Smooth muscle cell (in vitro differentiated cells): ENCODE results near the gene KANK4. TPM values are rescaled to one million over a fixed set of nuclear protein-coding genes. Genes with fewer than 3 reads are reported as not detected.

Experiments
- DNase-seq: peaks from one replicate; lab custom pipeline; 2025; ENCODE audit not compliant: unreplicated experiment; lab: John Stamatoyannopoulos, UW
- H2AFZ ChIP-seq: fragments of 200-600 bp; sonication (generic); 2 replicates; pipeline ENCODE4 v1.6.0; 2016; ENCODE audit warnings: antibody characterized with exemption, low read depth, mild to moderate bottlenecking
- H3F3A ChIP-seq: fragments of 200-600 bp; sonication (generic); 2 replicates; pipeline ENCODE4 v1.6.0; 2017; ENCODE audit warnings: antibody characterized with exemption, low read depth
- H3K27ac ChIP-seq: fragments of 200-600 bp; sonication (generic); 2 replicates; pipeline ENCODE4 v1.5.1; 2016; ENCODE audit warnings: low read depth, mild to moderate bottlenecking
- H3K27me3 ChIP-seq: fragments of 200-600 bp; sonication (generic); 2 replicates; pipeline ENCODE4 v1.6.1; 2016; ENCODE audit warnings: low read depth, mild to moderate bottlenecking
- H3K36me3 ChIP-seq: fragments of 200-600 bp; sonication (generic); 2 replicates; pipeline ENCODE4 v1.5.1; 2016; ENCODE audit warnings: low read depth
- H3K4me1 ChIP-seq: fragments of 200-600 bp; sonication (generic); 2 replicates; pipeline ENCODE4 v1.5.1; 2016; ENCODE audit warnings: low read depth
- H3K4me2 ChIP-seq: fragments of 200-600 bp; sonication (generic); 2 replicates; pipeline ENCODE4 v1.6.0; 2016; ENCODE audit warnings: mild to moderate bottlenecking
- H3K4me3 ChIP-seq: fragments of 200-600 bp; sonication (generic); 2 replicates; pipeline ENCODE4 v1.5.1; 2016; ENCODE audit warnings: mild to moderate bottlenecking
- H3K79me2 ChIP-seq: fragments of 200-600 bp; sonication (generic); 2 replicates; pipeline ENCODE4 v1.6.0; 2016; ENCODE audit warnings: low read depth, mild to moderate bottlenecking
- H3K9ac ChIP-seq: fragments of 200-600 bp; sonication (generic); 2 replicates; pipeline ENCODE4 v1.6.0; 2016; ENCODE audit warnings: low read depth
- H3K9me3 ChIP-seq: fragments of 200-600 bp; sonication (generic); replicated peaks from 2 replicates; pipeline ENCODE4 v1.5.1; 2016; ENCODE audit warnings: low read depth
- H4K20me1 ChIP-seq: fragments of 200-600 bp; sonication (generic); 2 replicates; pipeline ENCODE4 v1.6.0; 2016; ENCODE audit warnings: low read depth
- WGBS: methylation state at CpG from one replicate; pipeline ENCODE4 v1.1.7; 2016; ENCODE audit warnings: low lambda C conversion rate; 5-methylcytosine and 5-hydroxymethylcytosine counted together
- polyA plus RNA-seq: library from polyadenylated mRNA; unstranded; fragments of >200 nt; fragmentation: Nextera tagmentation; extraction: Ambion mirVana; gene quantifications from 2 replicates; pipeline ENCODE4 v1.2.1, GENCODE V29; 2016
- total RNA-seq: library from RNA; depleted of rRNA; stranded (reverse); fragments of >200 nt; gene quantifications from 2 replicates; pipeline ENCODE4 v1.2.3, GENCODE V29; 2014
- TF ChIP-seq, protein P1 (sequence below): fragments of 200-600 bp; sonication (generic); IDR thresholded peaks from 2 replicates; pipeline ENCODE4 v1.5.1; 2017; ENCODE audit warnings: borderline replicate concordance, mild to moderate bottlenecking, antibody characterized with exemption; ENCODE audit not compliant: insufficient read depth, poor library complexity, severe bottlenecking

Gene KANK4
- total and polyA plus RNA-seq, 2 experiments from 2014 or later: 69.2 to 77.8 TPM

DNA sequence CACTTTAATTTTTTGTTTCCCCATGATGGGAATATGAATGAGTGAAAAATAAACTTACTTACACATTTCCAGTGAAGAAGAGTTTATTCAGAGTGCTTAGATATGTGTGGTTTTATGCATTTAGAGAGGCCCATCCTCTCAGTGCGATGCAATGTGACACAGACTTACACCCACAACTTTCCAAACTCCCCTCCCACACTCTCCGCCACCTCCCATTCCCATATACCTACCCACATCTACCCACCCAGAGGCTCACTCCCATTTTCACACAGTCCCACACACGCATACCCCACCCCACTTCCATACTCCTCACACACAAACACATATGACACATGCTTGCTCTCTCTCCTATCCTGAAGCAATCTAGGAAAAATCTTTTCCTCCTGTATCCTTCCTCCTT, 21.9 kb upstream of the KANK4 start:
- no peak overlapping the region for H3K27ac ChIP-seq
- H4K20me1 ChIP-seq: no peaks in the 10 kb centered on the region
- H3K36me3 ChIP-seq: no peaks in the 10 kb centered on the region
- no peak overlapping the region for H3K4me2 ChIP-seq
- no peak for DNase-seq
- WGBS: 89% methylated on average over 3 of the region's 3 CpGs
- no peaks in the 10 kb centered on the region for H3K79me2 ChIP-seq
- no peak overlapping the region for H3K9ac ChIP-seq
- H3F3A ChIP-seq: no peaks in the 10 kb centered on the region
- no peak overlapping the region for H3K4me3 ChIP-seq
- H3K9me3 ChIP-seq: no peaks in the 10 kb centered on the region
- H3K4me1 ChIP-seq: peaks cover 16% of the 10 kb centered on the region
- H2AFZ ChIP-seq: no peak overlapping the region
- TF ChIP-seq, protein P1, sequence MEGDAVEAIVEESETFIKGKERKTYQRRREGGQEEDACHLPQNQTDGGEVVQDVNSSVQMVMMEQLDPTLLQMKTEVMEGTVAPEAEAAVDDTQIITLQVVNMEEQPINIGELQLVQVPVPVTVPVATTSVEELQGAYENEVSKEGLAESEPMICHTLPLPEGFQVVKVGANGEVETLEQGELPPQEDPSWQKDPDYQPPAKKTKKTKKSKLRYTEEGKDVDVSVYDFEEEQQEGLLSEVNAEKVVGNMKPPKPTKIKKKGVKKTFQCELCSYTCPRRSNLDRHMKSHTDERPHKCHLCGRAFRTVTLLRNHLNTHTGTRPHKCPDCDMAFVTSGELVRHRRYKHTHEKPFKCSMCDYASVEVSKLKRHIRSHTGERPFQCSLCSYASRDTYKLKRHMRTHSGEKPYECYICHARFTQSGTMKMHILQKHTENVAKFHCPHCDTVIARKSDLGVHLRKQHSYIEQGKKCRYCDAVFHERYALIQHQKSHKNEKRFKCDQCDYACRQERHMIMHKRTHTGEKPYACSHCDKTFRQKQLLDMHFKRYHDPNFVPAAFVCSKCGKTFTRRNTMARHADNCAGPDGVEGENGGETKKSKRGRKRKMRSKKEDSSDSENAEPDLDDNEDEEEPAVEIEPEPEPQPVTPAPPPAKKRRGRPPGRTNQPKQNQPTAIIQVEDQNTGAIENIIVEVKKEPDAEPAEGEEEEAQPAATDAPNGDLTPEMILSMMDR: no peak
- H3K27me3 ChIP-seq: no peaks in the 10 kb centered on the region

DNA sequence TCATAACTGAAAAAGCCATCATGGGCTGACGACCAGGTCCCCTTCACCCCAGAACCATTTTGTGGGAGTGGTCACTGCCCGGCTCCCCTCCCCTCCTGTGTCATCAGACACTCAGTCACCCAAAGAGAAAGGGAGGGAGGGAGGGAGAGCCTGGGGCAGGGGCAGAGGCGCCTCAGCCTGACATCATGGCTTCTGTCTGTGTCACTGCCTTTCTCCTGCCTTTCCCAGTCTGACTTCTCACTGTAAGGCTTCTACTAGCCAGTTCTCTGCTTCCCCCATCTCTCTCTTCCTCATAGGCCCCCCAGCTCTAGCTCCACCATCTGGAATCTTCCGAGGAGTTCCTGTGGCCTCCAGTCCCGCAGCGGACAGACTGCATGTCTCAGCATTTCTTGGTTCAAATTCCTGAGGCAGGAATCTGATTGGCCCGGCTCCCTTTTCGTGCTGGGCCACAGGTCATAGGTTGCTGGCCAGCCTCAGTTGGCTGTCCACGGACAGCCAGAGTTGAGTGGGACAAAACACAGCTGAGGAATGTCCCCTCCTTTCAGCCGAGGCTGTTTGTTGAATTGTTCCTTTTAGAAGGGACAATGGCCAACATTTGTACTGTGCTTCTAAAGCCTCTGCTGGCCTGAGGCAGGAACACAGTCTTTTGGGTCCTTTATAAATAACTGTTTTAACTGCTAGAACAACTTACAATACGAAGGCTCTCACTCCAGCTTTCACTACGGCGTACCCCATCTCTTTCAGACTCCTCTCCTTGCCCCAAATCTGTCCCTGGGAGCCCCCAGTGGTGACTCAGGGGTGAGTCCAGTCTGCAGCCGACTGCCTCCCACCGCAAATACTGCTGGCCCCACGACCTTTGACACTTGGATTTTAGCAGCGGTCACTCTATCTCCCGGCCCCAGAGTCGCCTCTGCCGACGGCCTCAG, 18.7 kb upstream of the KANK4 start:
- Histone ChIP-seq H3K4me2 (peak overlapping the region; percentile 56), H3K79me2 (no peaks in the 10 kb centered on the region), H3K27me3 (no peaks in the 10 kb centered on the region), H3K4me3 (no peak overlapping the region), H3K36me3 (no peaks in the 10 kb centered on the region), H2AFZ (peak overlapping the region; percentile 96), H3K9me3 (no peaks in the 10 kb centered on the region), H3F3A (peaks cover 6% of the 10 kb centered on the region), H3K27ac (peak overlapping the region; percentile 74), H3K4me1 (peaks cover 16% of the 10 kb centered on the region), H3K9ac (no peak overlapping the region), H4K20me1 (no peaks in the 10 kb centered on the region)
- DNase-seq: no peak
- TF ChIP-seq, protein P1: no peak
- 61% methylated on average over 19 of the region's 21 CpGs for WGBS

DNA sequence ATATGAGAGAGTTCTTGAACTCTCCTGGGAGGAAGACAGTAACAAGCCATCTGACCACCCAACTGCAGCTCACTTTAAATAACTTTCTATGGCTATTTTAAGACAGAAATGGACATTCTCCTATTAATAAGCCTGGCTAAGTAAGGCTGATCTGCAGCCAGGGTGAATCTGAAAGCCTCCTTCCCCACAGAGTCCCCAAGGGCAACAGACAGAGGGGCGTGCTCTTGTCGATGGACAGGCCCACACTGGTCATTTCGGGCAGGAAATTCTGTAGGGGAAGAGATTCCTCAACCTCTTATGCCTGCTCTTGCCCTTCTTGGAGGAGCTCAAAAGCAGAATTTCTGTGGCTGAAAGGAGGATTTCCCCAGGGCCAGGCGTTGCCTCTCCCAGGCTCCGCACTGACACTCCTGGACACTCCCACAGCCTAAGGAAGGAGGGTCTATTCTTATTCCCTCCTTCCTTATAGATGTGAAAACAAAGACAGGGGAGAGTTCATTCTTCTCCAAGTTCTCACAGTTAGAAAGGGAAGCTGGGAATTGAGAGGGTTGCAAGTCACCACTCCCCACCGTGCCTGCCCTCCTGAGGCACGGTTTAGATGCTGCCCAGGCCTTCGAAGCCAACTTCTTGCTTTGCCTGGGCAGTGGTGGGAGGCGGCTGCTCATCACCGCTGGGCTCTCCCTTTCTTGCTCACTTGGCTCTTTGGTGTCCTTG, 17.9 kb upstream of the KANK4 start:
- H3F3A ChIP-seq: peaks cover 6% of the 10 kb centered on the region
- no peak overlapping the region for H3K9ac ChIP-seq
- no peaks in the 10 kb centered on the region for H3K27me3 ChIP-seq
- no peaks in the 10 kb centered on the region for H4K20me1 ChIP-seq
- H3K4me3 ChIP-seq: no peak overlapping the region
- no peaks in the 10 kb centered on the region for H3K79me2 ChIP-seq
- TF ChIP-seq, protein P1: no peak
- no peaks in the 10 kb centered on the region for H3K36me3 ChIP-seq
- no peak overlapping the region for H3K4me2 ChIP-seq
- DNase-seq: no peak
- H3K9me3 ChIP-seq: no peaks in the 10 kb centered on the region
- H3K27ac ChIP-seq: peak overlapping the region; percentile 74
- peak overlapping the region; percentile 96 for H2AFZ ChIP-seq
- 65% methylated on average over 10 of the region's 10 CpGs for WGBS
- H3K4me1 ChIP-seq: peaks cover 16% of the 10 kb centered on the region
